ENCODE data around the gene TNK2. TPM values are rescaled to one million over a fixed set of nuclear protein-coding genes. Genes with fewer than 3 reads are reported as not detected.

Gene TNK2
- total and polyA plus RNA-seq, 2 of the 8 experiments (the other 6 are each of a cell fraction or from before 2014, with no cell fraction given), result 10.4 to 33.9 TPM

GRCh38 chr3:195877767-195878423, 30.5 kb downstream of the TNK2 start (continued):
- TF ChIP-seq POLR2AphosphoS5 (IDR thresholded peaks at IDR 0.05; ENCODE audit: low read depth, low read length), result no peak
- TF ChIP-seq CEBPB (IDR thresholded peaks at IDR 0.05; ENCODE audit: low read depth, low read length), result no peak
- no peak for TF ChIP-seq SP4 (IDR thresholded peaks at IDR 0.05; ENCODE audit: low read length)
- TF ChIP-seq MAFK (IDR thresholded peaks at IDR 0.05; ENCODE audit: low read depth, low read length), result no peak
- no peak for TF ChIP-seq BRCA1 (IDR thresholded peaks at IDR 0.05; ENCODE audit: low read depth, low read length)
